ENCODE data around the gene PRPF8.

The PRPF8 gene

DNA sequence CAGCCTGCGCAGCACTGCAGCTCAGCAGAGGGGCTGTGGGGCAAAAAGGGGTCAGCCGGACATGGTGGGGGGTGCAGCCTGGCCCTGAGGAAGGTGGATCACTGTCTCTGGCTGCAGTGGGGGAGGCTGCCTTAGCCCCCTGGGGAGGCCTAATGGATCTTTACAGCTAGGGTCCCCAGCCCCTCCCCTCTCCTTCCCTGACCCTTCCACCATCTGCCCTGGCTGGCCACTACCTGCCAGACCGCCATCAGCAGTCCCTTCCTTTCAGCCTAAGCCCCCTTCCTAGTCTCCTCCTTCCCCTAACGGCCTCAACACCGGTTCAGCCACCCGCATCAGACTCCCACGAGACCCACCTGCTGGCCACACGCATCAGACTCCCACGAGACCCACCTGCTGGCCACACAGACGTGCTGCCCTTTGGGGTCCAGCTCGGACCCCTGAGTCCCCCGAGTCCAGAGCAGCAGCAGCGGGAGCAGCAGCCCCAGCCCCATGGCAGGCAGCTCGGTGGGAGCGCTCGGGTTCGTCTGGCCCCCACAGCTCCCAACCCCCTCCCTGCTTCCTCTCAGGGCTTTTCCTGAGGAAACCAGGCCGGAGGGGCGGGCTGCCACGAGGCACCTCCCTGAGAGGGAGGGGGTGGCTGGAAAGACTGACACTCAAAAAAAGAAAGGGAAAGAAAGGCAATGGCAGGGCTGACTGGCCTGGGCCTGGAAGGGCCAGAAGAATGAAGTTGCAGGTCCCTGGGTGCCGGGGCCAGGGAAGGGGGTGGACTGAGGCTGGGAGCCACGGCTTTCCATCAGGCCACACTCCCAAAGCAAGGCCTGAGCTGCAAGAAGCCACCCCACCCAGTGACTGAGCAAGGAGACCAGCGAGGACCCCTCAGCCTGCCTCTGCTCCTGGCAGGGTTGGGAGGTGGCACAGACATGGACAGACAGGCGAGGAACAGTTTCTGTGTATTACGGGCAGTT is 39.2 kb downstream of the PRPF8 start, which contains the start of gene SCARF1:
SCARF1 (minus strand) TSS at position 526 of the 965 bp plus-strand sequence; CDS start at position 491, 35 bp downstream.
- no peak for DNase-seq

DNA sequence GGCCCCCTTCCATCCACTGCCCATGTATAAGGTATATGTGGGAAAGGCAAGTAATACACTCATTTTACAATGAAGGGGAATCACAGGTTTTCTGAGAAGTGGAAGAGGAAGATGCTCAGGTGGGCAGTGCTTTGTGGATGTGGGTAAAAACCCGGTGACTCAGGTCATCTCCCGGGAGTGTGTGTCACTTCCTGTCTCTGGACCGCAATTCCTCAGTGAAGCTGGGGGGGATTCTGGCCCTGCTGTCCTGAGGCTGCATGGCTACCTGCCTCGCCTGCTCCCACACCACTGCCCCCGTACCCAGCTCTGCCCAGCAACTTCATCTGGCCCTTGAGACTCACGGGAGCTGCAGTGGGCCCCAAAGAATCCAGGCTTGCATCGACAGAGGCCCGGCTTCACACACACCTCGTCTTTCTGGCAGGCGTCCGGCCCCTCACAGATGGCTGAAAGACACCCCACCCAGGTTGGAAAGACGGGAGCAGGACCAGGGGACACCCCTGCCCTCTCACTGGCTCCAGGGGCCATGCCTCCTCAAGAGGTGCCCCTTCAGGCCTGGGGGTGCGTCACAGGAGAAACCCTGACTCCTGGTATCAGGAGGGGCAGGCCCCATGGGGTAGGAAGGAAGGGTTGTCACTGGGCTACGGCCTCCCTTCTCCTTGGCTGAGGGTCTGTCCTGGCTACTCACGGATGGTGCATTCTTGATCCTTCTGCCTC is 40.0 kb downstream of the PRPF8 start:
- no peak for DNase-seq

DNA sequence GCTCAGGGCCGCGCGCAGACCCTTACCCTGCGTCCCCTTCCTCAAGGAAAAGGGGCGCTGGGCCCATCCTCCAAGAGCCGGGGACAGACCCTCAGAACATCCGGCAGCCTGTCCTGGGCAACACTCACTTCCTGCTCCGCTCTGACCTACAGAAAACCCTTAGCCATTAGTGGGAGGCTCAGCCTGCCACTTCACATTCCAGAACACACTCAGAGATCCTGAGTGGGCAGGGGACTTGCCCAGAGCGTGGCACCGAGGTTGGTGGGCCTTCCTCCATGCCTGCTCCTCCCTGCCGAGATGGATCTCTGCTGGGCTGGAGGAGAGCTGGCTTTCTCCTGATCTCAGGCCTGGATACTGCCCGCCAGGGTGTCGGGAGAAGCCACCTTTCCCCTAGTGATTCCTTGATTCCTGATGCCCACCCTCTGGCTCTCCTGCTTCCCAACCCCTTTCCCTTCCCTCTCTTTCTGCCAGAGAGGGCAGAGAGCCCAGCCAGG is 40.6 kb downstream of the PRPF8 start:
- DNase-seq = no peak

DNA sequence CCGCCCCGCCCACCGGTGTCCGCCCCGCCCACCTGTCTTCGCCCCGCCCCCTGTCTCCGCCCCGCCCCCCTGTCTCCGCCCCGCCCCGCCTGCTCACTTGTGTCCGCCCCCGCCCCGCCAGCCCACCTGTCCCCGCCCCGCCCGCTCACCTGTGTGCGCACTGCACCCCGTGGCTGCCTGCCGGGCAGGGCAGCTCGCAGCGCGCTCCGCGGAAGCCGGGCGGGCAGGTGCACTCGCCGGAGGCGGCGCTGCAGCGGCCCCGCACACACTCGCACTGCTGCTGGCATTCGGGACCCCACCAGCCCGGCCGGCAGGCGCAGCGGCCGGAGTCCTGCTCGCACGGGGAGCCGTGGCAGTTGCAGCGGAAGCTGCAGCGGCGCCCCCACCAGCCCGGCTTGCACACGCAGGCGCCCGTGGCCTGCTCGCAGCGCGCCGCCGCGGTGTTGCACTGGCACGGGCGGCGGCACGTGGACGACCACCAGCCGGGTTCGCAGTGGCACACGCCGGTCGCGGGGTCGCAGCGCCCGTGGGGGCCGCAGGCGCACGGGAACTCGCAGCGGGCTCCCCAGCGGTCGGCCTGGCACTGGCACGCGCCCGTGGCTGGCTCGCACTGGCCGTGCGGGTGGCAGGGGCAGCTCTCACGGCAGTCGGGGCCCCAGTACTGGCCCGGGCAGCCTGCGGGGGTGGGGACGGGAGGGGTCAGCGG is 41.2 kb downstream of the PRPF8 start:
- peak; percentile 76 for DNase-seq

DNA sequence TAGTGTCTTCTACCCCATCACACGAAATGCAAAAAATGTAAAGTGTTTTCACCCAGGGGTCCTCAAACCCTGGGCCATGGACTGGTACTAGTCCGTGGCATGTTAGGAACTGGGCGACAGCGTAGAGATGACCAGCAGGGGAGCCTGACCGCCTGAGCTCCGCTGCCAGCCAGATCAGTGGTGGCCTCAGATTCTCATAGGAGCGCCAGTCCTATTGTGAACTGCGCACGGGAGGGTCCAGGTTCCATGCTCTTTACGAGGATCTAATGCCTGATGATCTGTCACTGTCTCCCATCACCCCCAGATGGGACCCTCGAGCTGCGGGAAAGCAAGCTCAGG is 43.6 kb downstream of the PRPF8 start:
- DNase-seq = no peak

DNA sequence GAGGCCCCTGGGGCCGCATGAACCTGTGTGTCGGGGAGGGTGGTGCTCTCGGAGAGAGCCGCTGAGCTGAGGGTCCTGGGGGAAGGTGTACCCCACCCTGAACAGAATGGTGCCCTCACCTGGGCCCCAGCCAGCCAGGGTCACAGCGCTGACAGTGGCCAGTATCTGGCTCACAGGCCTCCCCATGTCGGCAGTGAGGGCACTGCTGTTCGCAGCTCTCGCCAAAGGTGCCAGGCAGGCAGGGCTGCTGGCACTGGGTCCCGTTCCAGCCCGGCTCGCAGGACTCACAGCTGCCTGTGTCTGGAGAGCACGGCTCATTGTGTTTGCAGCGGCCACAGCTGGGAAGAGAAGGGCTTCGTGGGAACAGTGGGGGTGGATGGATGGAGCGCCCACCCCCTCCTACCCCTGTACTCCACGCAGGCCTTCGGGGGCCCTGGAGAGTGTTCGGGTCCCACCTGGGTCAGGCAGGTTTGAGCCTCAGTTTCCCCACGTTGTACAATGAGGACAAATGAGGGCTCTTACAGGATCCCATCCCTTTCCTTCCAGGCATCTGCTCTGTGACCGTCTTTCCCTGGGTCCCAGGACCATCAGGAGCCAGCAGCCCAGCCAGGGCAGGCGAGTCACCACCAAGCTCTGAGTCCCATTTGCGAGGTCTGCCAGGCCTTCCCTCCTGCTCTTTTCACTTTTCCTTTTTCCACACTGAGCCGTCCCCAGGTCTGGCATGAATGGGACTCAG is 44.2 kb downstream of the PRPF8 start:
- DNase-seq = no peak

DNA sequence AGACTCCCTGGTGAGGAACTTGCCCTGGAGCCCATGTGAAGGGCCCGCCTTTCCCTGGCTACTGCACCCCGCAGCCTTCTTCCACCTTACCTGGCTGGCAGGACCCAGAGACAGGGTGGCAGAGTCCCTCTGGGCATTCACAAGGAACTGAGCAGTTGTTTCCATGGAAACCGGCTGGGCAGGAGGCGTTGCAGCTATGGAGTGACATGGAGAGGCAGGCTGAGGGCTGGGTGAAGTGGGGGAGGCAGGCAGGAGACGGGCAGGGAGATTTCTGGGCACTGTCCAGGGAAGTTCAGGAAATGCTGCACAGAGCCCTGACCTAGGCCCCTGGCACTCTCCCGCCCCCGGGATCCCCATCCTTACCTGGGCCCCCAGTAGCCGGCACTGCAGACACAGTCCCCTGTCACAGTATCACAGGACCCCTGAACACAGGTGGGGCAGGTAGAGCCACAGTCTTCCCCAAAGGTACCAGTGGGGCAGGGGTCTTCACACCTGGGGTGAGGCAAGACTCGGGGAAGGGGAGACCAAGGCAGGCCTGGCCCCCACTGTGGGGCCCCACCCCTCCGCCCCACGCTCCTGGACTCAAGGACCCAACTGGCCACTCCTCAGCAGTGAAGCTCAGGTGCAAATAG is 45.0 kb downstream of the PRPF8 start:
- no peak for DNase-seq

DNA sequence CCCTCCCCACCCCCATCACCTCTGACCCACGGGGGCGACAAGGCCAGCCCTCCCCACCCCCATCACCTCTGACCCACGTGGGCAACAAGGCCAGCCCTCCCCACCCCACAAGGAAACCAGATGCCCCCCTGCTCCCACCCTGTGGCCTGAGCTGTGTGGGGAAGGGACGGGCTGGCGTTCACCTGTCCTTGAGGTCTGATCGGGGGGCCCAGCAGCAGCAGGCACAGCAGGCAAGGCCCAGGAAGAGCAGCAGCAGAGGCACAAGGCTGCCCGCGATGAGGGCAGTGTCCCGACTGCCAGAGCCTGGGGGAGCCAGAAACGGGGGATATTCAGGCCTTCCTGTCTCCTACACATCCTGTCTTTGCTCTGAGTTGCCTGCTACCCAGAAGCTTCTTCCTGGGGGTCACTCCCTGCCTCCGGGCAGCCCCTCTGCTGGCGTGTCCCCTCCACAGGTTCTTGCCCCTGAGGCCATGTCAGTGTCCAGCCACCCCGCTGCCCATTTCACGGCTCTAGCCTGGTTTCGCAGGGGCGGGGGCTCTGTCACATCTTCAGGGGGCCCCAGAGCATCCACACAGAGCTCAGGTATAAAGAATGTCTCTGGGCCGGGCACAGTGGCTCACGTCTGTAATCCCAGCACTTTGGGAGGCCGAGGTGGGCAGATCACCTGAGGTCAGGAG is 45.9 kb downstream of the PRPF8 start:
- DNase-seq = no peak

DNA sequence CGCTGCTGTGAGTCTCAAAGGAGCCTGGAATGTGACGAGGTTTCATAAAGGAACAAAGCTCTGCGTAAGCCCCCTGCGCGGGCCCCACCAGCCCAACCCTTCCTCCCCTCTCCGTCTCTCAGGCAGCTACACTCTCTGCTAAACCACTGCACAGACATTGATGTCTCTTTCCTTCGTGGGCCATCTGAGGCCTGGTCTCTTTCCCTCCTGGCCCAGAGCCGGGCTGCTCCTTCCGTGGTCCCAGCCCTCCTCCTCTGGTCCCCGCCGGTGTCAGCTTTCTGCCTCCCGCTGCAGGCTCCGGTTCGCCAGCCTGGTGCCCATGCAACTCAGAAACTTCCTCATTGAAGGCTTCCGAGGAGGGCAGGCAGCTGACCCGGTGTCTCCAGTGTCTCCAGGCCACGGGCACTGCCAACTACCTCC is 46.5 kb downstream of the PRPF8 start:
- DNase-seq = peak; percentile 67

DNA sequence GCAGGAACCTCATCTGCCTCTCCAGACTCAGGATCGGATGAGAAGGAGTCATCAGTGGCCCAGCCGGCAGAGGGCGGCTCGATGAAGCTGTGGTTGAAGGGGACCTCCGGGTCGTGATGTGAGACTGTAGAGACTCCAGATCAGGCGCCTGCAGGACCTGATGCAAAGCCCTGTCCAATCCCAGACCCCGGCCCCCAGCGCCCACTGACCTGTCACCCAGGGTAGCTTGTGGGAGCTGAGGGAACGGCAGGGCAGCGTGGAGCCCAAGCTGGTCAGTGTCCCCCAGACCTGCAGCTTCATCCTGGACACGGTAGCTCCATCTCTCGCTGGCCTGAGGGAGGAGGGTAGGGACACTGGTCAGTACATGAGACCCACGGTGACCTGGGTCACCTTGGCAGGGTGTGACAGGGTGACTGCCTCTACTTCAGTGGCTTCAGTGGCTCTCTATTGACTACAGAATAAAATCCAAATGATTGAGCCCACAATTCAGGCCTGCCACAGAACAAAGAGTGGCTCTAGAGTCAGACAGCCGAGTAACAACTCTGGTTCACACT is 47.9 kb downstream of the PRPF8 start:
- DNase-seq = no peak

DNA sequence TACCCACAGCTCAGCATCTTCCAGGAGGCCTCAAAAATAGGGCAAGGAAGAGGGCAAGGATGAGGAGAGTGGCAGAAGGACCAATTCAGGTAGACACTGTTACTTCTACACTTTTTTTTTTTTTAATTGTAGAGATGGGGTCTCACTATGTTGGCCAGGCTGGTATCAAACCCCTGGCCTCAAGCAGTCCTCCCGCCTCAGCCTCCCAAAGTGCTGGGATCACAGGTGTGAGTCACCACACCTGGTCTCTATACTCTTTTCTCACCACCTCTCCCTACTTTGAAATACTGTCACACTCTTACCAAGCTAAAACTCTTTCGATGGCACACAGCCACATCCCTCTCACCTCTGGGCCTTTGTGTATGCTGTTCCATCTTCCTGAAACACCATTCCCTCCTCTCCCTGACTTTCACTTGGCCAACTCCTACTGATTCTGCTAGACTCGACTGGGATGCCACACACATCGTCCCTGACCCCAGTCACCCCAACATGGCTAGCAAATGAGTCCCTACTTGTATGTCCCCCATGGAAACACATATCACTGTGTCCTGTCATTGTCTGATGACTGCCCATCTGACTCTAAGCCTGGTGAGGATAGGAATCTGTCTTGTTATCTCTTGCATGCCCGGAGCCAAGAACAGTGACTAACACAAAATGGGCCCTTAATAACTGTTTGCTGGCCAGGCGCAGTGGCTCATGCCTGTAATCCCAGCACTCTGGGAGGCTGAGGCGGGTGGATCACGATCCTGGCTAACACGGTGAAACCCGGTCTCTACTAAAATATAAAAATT is 48.8 kb downstream of the PRPF8 start:
- no peak for DNase-seq

DNA sequence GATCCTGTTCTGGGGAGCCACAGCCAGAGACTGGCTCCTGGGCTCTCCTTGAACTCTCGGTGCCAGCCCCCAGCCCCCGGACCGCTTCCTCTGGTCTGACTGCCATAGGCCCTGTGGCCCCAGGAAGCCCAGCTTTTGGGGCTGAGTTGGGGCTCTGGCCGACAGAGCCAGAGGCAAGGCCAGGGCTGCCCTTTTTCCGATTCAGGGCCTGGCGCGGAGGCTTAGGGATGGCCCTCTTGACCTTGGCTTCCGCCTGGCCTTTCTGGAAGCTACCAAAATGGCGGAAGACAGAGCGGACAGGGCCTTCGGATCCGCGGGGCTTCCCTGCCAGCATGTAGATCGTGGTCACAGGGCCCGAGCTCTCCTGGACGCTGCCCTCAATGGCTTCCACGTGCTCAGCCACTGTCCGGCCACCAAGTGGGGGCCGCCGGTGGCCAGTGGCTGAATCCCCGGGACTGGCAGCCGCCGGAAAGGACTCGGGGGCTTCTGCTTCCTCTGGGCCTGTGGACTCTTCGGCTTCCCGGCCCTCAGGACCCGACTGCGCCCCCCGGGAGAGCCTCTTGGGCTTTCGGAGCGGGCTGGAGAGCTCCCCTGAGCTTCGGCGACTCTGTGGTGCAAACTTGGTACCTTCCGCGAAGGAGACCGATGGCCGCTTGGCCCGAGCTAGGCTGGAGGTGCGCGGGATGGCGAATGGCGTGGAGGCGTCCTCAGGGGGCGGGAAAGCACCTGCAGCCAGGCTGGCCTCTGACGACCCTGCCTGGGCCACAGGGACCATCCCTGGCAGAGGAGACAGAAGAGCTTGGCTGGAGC is 49.6 kb downstream of the PRPF8 start:
- no peak for DNase-seq

DNA sequence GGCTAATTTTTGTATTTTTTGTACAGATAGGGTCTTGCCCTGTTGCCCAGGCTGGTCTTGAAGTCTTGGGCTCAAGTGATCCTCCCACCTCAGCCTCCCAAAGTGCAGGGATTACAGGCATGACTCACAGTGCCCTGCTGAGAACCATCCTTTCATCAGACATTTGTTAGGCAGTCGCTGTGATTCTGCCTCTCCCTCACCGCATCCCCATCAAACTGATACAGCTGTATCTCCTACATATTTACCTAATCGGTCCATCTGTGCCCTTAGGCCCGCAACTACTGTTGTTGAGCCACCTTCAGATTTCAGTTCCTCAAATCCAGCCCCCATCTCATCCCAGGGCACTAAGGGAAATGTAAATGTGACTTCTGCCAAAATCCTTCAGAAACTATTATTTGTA is 54.0 kb downstream of the PRPF8 start:
- DNase-seq = no peak

DNA sequence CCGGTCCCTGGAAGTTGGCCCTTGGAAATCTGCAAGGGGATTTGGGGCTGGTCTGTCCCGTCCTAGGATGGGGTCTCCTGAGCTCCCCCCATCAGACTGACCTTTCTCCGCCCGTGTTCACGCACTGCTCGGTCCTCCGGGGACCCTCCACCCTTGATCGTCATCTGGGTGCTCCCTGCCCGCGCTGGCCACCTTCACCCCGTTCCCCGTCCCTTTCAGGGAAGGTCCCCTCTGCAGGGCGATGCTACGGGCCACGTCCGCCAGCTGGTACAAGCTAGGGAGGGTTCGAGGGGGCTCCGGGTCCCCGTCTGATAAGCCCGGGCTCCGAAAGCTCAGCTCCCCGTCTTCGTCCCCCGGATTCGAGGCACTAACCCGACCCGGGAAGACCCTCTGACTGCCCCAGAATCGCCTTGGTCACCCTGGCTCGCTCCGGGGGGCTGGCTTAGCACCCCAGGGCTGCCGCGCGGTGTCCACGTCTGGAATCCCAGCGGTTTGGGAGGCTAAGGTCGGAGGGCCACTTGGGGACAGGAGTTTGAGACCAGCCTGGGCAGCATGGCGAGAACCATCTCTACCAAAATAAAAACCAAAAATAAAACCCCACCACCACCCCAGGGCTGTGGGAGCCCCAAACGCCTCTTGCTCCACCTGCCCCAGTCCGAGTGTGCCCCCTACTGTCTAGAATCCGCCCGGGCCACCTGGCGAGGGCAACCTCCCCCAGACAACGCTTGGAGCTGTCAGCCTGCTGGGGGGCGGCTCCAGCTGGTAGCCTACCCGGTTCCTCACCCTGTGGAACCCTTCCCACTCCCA is 55.0 kb downstream of the PRPF8 start:
- peak; percentile 65 for DNase-seq

DNA sequence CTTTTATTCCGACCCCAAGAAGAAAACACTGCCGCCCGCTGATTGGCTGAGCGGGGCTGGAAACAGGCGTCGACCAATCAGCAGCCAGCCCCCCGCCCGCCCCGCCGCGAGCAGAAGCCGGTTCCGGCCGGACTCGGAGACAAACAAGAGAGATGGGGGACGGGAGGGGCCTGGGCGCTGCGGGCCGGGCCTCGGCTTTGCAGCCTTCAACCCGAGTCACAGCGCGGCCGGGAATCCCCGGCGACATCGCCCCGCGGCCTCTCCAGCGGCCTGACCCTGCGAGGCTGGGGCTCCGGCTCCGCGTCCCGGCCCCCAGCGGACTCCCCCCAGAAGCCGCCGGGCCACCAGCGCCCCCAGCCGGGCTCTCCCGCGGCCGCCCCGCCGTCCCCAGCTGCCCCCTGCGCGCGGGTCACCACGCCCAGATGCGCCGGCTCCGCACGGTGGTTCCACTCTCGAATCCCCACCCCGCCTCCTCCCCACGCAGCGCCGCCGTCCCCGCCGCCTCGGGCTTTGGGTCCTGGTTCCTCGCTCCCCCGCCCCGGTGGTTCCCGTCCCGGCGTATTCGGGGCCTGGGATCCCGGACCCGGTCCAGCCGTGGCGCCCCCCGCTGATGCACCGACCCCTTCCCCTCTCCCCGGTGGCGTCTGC is 55.7 kb downstream of the PRPF8 start:
- DNase-seq = peak; percentile 92

DNA sequence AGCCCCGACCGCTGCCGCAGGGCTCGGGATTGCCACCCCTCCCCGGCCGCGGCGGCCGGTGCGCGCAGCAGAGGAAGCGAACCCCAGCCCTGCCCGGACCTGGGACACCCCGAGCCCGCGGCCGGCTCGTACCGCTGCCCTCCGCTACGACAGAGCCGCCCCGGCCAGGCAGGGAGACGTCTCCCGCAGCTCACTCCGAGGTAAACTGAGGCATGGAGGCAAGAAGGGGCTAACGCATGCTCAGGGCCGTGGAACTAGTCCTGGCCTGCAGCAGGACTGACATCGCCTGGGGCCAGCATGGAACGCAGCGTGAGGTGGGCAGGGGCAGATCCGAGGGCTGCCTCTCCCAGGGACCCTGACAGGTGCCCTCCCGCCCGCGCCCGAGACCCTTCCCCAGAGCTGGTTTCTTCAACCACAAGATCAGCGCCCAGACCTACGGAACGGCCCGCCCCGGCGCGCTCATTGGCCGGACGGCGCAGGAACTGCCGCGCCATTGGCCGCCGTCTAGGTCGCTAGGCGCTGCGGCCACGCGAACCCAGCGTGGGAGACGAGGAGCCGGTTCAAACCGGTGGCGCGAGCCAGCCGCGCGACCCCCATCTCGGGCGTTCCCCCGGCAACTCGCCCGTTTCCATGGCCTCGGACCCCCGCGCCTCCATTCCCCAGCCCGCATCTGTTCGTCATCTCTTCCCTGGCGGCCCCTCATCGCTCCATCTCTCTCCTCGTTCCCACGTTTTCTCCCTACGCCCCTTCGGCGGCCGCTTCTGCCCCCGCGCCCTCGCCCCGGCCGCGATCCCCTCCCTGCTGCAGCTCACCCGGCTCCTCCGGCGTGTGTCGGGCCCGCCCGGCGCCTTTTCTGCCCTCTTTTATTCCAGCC is 56.4 kb downstream of the PRPF8 start, which contains the start of gene SLC43A2:
SLC43A2 (minus strand) TSS at position 853 of the 874 bp plus-strand sequence. CDS start 960 bp downstream, outside the sequence.
- DNase-seq = peak; percentile 93

Data from right kidney (tissue), 1 donor.